CD4-positive, alpha-beta T cell treated with Interleukin-17A for 4 hours (primary cell): Measurements from ENCODE around the gene ZNF239.
"Not testable (repeated sequence)": the region's sequence is repeated elsewhere in the genome, so short reads cannot be mapped to it uniquely, and the experiment has no call there.

Source experiments
- DNase-seq: peaks from one replicate; pipeline ENCODE4 v3.0.0-alpha.2; 2020; ENCODE audit warnings: mixed read lengths

ZNF239 gene

DNA sequence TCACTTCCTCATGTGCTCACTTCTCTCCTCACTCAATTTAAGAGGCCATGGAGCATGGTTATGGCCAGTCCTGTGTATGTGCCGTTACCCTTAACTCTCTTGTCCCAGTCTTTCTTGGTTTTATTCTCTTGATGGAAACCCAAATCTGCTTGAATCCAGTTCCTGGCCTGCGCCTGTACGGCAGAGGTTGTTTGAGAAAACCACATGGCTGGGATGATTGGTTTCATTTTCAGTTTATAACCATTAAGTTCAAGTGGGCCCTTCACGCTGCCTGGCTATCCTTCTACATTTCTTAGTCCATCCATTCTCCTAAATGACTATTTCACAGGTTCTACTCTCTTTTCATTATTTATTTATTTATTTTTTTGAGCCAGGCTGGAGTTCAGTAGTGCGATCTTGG is 1.6 kb upstream of the ZNF239 start:
- peak; percentile 13 for DNase-seq

- DNase-seq: no peak
These were observed 490 bp upstream of the ZNF239 start for GRCh38 chr10:43574906-43575305.

DNA sequence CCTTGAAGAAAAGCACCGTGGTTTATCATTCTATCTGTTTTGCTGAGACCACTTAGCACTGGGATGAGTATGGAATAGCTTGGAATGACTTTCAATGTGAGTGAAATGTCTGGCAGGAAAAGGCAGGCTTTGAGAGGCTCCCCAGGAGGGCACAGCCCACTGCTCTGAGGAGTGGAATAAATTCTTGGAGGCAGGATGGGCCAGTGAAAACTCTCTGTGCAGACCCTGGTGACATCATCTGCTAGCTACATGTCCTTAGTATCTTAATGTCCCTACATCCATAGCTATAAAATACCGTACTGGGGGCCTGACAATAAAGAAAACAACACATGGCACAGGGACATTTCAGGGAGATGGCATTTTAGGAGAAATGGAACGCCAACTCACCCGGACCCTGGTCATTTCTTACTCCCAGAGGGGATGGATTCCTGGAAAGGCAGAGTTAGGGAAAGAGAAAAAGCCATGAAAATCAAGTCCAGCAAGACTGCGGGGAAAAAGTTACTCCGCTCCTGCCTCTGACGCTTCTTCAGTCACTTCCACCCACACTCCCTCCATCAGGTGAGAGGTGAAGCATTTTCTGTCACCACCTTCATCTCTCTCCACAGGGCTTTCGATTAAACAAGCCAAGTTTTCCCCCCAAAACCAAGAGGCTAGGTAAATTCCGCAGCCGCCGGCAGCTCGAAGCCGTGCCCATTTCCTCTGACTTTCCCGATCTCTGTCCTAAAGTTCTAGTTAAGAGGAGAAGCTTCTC is 991 bp downstream of the ZNF239 start:
- no peak for DNase-seq

DNA sequence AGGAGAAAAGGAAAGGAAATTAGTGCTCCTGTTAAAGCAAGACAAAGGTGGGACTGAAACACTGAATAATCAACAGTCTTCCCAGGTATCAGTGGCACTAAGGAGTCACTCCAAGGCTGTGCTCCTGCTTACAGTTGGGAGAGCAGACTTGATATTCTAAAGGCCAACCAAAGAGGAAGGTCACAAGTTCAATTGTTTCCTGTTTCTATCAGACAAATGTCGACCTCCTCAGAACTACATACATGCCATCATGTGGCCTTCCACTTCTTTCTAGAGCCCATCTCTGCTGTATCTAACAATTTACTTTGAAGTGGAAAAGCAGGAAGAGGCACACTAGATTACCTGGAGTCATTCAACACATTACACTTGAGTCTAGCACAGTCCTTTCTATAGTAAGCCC is 3.4 kb downstream of the ZNF239 start:
- no peak for DNase-seq

- DNase-seq: no peak
These were observed 4.7 kb downstream of the ZNF239 start for GRCh38 chr10:43569681-43570080.

DNA sequence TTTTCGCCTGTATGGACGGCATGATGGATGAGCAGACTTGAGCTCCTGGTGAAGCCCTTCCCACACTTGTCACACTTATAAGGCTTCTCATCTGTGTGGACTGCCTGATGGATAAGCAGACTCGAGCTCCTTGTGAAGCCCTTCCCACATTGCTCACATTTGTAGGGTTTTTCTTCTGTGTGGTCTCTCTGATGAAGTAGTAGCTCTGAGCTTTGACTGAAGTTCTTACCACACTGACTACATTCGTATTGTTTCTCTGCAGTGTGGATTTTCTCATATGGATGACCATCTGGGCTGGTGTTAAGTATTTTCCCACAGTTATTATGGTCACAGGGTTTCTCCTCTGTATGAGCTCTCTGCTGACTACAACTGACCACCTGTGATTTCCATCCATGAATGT is 17.2 kb downstream of the ZNF239 start:
- DNase-seq: no peak

DNA sequence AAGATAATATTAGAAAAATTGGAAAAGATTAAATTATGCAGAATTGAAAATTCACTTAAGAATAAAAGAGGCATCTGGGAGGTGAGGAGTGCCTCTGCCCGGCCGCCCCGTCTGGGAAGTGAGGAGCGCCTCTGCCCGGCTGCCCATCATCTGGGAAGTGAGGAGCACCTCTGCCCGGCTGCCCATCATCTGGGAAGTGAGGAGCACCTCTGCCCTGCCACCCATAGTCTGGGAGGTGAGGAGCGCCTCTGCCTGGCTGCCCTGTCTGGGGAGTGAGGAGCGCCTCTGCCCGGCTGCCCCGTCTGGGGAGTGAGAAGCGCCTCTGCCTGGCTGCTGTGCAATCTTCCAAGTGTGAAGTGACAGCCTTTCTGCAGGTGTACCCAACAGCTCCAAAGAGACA is 30.7 kb downstream of the ZNF239 start:
- not testable (repeated sequence) for DNase-seq

DNA sequence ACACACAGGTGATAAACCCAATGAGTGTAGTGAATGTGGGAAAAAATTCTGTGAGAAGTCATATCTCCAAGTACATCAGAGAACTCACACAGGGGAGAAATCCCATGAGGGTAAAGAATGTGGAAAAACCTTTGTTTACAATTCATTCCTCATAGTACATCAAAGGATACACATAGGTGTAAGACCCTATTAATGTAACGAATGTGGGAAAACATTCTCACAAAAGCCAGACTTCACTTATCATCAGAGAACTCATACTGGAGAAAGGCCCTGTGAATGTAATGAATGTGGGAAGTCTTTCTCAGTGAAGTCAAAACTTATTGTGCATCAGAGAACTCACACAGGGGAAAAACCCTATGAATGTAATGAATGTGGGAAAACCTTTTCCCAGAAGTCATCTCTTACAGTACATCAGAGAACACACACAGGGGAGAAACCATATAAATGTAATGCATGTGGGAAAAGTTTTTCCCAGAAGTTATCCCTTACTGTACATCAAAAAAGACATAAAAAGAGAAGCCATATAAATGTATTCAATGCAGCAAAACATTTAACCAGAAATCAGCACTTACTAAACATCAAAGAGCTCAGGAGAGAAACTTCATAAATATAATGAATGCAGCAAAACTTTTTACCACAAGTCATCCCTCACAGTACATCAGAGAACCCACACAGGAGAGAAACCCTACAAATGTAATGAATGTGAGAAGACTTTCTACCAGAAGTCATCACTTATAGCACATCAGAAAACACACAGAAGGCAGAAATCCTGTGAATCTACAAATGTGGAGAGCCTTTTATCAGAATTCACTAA is 49.8 kb downstream of the ZNF239 start:
- no peak for DNase-seq
